ENCODE measurements around the gene TOR4A.

TOR4A gene

DNA sequence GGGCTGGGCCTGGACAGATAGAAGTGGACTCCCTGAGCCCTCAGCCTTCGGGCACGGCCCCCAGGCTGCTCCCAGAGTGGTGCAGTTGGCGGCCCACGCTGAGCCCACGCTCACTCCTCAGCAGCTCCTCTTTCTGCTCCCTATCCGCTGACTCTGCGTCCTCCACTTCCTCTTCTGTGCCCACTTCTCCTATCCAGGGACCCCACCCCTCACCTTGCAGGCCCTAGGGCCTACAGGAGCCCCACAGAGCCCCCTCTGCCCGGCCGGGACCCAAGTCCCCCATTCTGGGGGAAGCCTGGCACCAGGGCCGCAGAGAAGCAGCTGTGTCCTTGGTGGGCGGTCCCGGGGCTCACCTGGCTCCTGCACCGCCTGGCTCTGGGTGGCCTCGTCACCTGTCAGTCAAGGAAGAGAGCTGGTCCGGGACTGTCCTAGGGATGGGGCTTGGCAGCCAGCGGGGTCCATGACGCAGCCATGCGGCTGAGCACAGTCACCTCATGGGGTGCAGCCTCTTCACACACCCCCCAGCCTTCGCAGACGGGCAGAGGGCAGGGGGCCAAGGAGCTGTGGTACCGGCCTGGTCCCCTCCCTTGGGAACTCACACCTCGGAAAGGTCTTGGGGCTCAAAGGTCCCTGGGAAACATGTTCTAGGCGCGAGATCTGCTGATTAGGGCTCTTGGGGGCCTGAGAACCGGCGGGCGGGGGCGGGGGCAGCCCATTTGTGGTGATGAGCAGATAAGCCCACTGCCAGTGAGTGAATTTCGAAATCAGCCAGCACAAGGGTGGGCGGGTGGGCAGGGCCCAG lies 29.9 kb downstream of the TOR4A start:
- no peak for DNase-seq (ENCODE audit: low spot score)

DNA sequence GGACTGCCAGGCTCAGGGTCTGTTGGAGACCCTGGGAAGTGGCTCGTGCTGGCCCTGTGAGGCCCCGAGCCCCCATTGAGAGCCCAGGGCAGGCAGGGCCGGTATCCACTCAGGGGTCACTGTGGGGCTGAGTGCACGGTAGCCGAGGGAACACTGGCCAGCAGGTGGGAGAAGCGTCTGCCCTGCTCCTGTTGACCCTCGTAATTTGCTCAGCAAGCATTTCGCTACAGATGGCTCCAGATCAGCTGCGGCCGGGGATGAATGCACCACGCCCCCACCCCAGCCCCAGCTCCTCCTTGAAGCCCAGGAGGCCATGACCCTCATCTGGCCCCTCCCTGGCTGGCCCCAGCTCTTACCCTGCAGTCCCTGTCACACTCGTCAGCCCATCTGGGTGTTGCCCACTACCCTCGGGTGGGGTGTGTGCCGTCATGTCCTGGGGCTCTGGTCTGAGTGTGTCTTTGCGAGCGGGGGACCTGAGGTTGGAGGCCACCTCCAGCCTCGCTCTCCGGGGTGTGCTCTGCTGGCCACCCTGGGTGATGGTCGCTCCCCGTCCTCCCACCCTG lies 30.6 kb downstream of the TOR4A start:
- no peak for DNase-seq (ENCODE audit: low spot score)

DNA sequence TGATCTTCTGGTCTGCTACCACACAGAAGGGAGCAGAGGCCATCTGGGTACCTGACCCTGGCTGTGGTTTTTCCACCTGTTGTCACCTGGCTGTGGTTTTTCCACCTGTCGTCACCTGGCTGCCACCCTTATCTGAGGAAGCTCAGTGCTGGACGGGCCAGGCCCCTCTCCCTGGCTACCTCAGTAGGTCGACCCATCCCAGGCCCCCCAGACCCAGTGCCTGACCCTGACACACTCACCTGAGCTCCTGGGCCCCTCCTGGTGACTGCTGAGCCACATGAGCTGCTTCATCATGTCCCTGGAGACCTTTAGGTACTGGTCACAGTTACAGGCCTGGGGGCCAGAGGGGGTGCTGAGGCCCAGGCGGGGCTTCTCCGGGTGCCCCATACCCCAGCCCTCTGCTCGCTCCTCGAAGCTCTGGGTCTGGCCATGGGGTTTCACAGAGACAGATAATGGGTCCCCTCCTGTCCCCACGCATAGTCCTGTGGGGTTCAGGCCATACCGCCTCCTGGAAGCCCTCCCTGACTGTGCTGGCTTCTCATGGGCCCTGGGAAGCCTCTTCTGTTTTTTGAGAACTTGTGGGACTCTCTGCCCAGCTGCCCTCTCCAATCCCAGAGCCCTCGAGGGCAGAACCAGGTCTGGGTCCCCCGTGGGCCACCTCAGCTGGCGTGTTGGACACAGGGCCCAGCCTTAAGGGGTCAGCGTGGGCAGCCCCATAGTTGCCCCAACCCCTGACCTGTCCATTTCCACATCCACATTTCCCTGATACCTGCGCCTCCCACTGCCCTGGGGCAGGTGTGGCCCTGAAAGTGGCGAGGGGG lies 32.1 kb downstream of the TOR4A start:
- no peak for DNase-seq (ENCODE audit: low spot score)

DNA sequence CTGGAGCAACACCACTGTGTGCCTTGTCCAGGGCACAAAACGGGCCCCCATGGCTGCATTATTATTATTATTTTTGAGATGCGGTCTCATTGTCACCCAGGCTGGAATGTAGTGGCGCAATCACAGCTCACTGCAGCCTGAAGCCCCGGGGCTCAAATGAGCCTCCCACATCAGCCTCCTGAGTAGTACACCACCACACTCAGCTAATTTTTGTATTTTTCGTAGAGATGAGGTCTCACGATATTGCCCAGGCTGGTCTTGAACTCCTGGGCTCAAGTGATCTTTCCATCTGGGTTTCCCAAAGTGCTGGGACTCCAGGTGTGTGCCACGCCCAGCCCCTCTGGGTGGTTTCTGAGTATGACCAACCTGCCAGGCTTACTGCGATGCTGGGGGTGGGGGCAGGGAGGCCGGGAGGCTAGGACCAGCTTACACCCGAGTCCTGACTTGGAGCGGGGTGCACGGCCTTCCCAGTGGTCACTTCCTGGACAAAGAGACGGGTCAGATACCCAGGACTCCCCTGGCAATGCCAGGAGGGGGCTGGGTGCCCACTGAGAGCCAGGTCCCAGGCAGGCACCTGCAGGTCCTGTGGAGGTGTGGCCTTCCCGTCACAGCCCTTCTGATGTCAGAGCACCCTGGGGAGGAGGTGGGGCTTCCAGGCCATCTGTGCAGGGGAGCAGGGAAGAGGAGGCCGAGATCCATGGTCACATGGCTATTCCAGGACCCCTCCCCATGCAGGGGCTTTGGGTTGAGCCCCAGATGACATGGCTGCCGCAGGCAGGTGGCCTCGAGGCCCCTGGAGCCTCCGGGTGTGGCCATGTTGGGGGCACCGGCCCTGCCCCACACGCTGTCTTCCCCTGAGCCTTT lies 32.9 kb downstream of the TOR4A start:
- no peak for DNase-seq (ENCODE audit: low spot score)

DNA sequence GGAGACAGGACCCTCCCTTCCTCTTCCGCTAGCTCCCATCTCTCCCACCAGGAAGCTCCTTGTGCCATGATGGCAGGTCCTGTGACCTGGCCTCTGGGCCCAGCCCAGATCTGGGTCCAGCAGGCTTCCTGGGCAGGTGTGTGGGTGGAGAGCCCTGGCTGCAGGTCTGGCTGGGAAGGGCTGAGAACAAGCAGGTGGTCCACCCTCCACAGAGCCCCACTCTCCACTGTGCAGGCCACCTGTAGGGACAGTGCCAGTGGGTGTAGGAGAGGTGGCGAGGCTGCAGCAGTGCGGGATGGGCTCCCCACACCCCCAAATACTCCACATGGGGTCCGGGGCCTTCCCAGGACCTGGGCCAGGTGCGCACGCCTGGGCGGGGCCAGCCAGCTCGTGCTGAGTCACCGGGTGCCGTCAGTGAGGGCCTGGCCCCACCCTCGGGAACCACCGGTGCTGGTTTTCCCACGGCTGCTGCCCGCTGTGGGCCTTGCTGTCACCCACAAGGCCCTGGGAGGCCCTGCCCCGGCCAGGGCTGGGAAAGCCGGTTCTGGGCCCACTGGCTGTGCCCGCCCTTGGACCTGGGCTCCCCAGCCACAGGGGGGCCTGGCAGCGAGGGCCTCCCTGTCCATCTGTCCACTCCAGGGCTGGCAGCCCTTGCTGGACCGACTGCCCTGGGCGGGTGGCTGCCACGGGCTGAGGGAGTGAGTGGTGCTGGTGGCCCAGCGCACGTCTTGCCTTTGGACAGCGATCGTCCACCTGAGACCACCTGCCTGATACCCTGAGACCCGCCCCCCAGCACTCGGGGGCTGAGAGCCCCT lies 33.9 kb downstream of the TOR4A start:
- DNase-seq (ENCODE audit: low spot score), result peak; percentile 42

DNA sequence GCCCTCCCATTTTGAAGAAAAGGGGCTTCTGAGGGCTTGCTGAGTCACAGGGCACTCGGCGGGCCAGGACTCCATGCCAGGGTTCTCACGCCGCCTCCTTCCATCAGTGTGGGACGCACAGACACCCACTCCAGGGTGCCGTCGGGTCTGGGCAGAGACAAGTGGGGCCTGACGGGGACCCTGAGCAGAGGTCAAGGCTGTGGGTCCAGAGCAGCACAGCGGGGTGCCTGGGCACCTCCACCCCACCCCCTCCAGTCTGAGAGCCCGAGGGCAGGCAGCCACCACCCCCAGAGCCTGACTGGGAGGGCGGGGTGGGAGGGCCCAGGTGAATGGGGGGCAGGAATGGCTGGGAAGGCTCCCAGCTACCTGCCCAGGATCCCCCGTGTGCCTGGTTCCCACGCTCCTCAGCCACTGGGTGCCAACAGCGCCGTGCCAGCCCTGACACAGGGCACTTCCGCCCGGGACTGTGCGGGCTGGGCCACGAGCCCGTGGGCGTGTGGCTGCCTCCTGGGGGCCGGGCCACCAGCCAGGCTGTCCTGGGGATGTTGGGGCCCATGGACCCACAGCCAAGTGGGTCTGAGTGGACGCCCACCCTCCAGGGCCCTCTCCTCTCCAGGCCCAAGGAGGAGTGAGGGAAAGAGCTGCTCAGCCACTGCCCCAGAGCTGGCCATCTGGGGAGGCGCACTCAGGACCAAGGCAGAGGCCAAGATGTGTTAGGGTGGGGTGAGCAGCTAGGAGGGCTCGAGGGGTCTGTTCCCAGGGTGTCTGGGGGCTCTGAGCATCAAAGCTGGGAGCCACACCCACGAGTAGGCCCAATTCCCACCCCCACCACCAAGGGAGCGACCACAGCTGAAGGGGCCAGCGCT lies 34.7 kb downstream of the TOR4A start:
- DNase-seq (ENCODE audit: low spot score), result peak; percentile 14

DNA sequence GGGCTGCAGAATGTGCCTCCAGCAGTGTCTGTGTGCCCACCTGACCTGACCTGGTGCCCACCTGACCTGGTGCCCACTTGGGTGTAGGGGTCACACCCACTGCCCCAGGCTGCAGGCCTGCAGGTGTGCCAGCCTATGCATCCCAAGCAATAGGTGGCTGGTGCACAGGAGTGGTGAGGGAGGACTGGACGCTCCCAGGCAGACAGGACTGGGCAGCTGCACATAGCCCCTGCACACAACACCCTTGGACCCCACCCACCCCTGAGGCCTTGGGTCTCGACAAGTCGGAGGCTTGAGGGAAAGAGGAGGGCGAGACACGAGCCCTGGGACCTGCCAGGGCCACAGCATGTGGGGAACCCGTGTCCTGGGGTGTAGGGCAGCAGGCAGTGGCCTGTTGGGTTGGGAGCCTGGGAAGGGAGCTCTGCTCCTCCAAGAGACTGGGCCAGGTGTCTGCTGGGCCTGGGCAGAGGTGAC lies 35.4 kb downstream of the TOR4A start:
- DNase-seq (ENCODE audit: low spot score), result peak; percentile 11

DNA sequence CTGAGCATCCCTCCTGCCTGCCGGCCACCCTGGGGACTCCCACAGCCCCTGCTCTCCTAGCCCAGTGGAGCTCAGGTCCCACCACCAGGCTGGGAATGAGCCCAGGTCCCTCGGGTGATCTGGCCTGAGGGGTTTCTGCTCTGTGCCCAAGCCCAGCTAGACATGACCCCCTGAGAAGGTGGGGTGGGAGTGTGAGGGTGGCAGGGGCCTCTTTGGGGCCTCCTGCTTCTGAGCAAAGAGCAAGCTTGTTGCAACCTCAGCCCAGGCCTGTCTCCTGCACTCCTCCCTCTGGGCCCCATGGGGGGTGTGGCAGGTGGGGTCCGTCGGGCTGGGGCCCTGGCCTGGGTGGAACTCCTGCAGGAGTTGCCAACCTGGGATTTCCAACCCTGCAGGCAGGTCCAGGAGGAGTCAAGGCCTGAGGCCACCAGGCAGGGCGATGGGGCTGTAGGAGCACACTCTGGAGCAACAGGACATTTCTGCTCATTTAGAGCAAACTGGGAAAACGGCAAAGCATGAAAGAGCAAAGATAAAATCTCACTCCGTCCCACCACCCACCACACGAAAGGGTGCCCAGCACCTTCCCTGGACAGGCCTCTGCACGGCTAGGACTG lies 35.9 kb downstream of the TOR4A start:
- peak; percentile 21 for DNase-seq (ENCODE audit: low spot score)

DNA sequence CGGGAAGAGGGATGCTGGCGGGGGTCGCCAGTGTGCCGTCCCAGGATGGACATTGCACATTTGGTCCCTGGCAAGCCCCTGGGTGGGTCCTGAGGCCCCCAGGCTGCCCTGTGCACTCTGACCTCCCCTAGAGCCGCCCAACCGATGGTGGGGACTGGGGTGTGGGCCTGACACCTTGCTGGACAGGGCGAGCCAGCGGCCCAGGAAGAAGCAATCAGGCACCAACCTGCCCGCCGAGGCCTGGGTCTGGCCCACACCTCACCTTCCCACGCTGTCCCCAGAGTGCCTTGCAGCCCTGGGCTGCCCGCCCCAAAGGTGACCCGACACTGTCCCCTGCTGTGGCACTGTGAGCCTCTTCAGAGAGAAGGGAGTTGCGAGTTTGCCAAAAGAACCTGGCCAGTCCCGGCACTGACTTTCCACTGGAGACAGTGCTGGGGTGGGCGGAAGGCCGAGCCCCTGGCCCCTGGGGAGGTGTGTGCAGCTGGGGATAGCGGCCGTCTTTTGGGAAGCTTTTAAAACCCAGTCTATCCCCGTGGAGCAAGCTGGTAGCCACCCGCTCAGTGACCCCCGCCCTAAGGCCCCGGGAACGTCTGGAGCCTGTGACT lies 36.5 kb downstream of the TOR4A start:
- peak; percentile 12 for DNase-seq (ENCODE audit: low spot score)

DNA sequence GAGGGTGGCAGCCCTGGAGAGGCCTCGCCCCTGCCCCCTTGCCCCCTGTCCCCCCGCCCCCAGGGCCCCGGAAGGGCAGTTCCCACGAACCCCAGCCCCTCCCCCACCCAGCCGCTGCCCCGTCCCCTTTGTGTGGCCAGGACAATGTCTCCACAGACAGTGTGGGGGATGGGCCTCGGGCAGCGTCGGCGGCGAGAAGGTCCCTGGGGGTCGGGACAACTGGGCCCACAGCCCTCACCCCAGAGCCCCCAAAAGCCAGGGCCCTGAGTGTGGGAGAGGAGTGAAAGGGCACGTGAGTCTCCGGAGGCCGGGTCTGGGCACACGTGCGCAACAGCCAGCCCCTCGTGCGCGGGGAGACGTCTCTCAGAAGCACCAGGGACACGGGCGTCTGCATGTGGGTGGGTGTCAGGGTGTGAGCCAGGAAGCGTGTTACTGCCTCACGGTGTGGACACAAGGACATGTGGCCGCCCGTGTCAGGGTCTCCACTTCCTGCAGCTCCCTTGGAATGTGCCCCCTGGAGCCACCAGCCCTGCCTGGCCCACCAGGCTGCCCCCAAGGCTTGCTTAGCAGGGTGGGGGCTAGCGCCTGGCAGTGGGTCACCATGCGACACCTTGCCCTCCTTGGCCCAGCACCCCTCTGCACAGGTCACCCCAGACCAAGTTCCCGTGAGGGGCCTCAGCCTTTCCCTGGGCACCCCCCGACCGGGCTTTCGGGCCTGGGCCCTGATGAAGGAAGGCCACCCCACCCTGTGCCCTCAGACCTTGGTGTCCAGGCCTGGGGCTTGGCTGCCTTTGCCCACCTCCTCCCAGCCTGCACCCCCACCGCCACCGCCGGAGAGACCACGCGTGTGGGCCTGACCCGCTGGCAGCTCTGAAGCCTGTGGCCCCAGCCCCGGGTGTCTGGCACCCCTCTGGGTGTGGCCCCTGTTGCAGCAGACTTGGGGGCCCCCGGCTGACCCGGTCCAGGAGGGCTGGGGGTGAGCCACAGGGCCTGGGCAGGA lies 37.3 kb downstream of the TOR4A start:
- peak; percentile 19 for DNase-seq (ENCODE audit: low spot score)

DNA sequence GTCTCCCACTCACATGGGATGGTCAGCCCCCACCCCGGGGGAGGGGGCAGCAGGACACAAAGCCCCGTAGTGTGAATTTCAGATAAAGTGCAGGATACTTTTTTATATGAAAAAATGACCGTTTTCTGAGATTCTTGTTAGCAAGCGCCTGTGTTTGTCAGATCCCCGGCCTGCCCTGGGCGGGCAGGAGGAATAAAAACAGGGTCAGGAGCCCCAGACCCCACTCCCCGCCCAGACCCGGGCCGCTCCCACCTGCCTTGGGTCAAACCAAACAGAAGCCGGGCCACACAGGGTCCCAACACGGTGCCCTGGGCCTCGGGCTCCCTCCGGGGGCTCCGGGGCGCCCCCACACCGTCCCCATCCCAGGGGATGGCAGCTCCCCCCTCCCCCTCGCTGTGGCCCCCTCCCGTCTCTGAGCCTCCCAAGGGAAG lies 38.1 kb downstream of the TOR4A start:
- DNase-seq (ENCODE audit: low spot score), result peak; percentile 28

DNA sequence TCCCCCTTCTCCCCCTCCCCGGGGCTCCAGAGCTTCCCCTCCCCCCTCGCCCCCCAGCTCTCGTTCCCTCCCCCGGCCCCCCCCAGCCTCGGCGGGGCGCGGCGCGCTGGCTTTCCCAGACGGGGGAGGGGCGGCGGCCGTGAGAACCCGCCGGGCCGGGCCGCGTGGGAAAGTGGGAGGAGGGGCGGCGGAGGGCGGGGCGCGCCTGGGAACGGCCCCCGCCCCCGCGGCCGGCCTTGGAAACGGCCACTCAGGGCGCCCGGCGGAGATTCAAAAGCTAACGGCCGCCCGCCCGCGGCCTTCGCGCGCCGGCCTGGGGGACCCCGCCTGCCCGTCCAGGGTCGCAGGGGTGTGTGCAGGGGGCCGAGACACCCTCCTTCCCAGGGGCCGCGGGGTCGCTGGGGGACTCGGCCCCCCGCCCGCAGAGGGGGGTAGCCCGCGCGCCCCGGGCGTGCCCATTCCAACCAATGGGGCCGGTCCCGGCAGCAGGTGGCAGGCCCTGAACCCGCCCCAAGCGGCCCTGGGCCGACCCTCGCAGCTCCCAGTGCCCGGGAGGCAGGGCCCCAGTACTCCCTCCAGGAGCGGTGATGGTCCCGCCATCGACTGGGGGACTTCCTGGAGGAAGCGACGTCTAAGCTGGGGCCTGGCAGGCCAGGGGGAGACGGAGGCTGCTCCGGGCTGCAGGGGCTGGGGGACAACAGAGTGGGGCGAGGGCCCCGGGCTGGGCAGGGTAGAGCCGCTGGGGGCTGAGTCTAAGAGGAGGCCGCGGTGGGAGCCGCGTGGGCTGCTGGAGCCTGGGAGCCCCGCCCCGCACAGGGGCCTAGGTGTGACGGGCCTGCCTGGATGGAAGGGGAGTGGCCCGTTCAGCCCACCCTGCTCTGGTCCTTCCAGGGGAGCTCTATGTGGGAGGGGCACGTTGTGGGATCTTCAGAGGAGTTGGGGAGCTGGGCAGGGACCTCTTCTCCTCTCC lies 38.8 kb downstream of the TOR4A start:
- DNase-seq (ENCODE audit: low spot score), result peak; percentile 79

DNA sequence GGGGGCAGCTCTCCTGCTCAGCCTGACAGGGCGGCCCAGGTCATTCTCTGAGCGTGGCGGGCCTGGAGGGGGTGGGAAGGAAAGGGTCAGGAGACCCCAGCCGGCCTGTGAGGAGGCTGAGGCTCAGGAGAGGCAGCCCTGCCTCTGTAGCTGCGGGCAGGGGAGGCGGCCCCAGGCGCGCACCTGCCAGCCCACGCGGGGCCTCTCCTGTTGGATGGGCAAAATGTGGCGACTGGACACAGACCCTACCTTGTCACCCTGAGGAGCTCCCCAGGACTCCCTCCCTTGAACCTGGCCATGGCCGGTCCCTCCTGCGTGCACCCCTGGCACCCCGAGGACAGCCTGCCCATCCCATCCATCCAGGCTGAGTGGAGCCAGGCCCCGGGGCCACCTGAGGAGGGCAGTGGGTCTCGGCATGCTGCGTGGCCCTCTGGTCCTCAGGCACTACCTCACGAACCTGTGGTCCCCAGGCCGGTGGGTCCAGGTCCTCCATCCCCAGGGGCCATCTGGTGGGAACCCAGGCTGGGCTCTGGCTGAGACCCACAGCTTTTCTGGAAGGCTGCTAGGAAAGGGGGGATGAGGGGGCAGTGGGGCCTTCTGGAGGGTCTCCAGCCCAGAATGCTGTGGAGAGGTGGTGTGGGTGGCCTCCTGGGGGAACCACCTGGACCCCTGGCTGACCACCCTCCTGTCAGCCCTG lies 39.6 kb downstream of the TOR4A start:
- peak; percentile 7 for DNase-seq (ENCODE audit: low spot score)

DNA sequence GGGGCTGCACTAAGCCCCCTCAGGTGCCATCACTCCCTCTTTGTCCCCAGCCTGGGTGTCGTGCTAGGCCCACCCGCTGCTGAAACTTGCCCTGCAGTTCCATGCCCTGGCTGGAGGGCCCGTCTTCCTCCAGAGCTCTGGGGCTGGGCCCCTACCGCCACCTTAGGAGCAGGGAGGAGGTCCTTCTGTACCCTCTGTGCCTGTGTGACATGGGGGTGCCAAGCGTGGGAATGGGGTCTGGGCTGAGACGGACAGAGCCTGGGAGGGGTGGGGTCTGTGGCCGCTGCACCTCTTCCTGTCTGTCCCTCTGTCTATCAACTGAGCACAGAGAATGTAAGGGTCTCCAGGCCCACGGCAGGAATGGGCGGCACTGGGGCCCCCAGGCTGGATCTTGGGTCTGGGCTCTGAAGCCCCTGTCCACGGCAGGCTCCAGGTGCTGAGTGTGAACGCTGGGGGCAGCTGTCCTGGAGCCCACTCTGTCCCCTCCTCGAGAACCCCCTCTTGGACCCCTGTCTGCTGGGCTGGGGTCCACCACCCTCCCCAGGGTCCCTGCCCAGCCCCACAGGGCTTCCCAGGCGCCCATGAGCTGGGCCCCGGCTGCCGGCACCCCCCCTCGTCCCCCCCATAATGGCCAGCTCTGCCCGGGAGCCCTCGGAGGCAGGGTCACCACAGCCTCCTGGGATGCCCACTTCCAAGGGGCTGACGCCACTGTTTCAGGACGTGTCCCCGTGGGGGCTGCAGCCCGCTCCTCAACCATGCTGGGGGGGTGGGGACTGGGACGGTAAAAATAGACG lies 40.4 kb downstream of the TOR4A start:
- peak; percentile 21 for DNase-seq (ENCODE audit: low spot score)

DNA sequence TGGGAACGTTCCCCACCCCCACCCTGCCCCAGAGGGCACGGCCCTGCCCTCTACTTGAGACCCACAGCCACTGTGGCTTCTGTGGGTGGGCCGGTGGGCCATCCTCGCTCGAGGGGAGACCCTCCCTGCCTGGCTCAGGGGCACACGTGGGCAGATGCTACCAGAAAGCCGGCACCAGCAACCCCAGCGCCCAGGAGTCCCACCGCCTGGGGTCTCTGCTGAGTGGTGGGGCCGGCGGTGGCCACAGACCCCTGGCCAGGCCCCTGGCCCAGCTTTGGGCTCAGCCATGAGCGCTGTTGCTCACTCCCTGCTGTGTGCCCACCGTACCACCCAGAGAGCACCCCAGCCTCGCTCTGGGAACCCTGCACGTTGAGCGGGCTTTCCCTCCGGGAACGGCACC lies 41.1 kb downstream of the TOR4A start:
- DNase-seq (ENCODE audit: low spot score), result peak; percentile 14
